HG02938 (cell line): ENCODE data around the gene IL13RA2.

Experiments used
- ATAC-seq: cut with Tn5 transposase; IDR thresholded peaks from one replicate; pipeline ENCODE4 v1.9.1; 2021; ENCODE audit warnings: mild to moderate bottlenecking, moderate library complexity; ENCODE audit not compliant: unreplicated experiment

Gene IL13RA2

GRCh38 chrX:115017455-115017854 is at the start of gene IL13RA2:
IL13RA2 (minus strand) TSS chrX:115017616; CDS start chrX:115017269, 347 bp downstream.
- no peak for ATAC-seq

- no peak for ATAC-seq
These were observed 47.9 kb upstream of the IL13RA2 start for GRCh38 chrX:115065304-115065703.

- ATAC-seq, result no peak
These were observed 42.6 kb upstream of the IL13RA2 start for GRCh38 chrX:115060013-115060412.

GRCh38 chrX:115058276-115058675 is 40.9 kb upstream of the IL13RA2 start:
- ATAC-seq, result no peak

GRCh38 chrX:115054876-115055275 is 37.5 kb upstream of the IL13RA2 start:
- ATAC-seq, result no peak

GRCh38 chrX:115053223-115053622 is 35.8 kb upstream of the IL13RA2 start:
- ATAC-seq, result no peak

GRCh38 chrX:115047715-115048114 is 30.3 kb upstream of the IL13RA2 start:
- no peak for ATAC-seq

GRCh38 chrX:115047181-115047580 is 29.8 kb upstream of the IL13RA2 start:
- ATAC-seq, result no peak

GRCh38 chrX:115040417-115040816 is 23.0 kb upstream of the IL13RA2 start:
- ATAC-seq, result no peak

- no peak for ATAC-seq
These were observed 21.0 kb upstream of the IL13RA2 start for GRCh38 chrX:115038406-115038805.

- ATAC-seq, result no peak
These were observed 18.6 kb upstream of the IL13RA2 start for GRCh38 chrX:115036029-115036428.

GRCh38 chrX:115031989-115032388 is 14.6 kb upstream of the IL13RA2 start:
- no peak for ATAC-seq

- ATAC-seq, result no peak
These were observed 13.2 kb upstream of the IL13RA2 start for GRCh38 chrX:115030625-115031024.

- no peak for ATAC-seq
These were observed 12.6 kb upstream of the IL13RA2 start for GRCh38 chrX:115029869-115030570.

- ATAC-seq, result no peak
These were observed 12.0 kb upstream of the IL13RA2 start for GRCh38 chrX:115029440-115029839.

GRCh38 chrX:115023811-115024210 is 6.4 kb upstream of the IL13RA2 start:
- ATAC-seq, result no peak

GRCh38 chrX:115023139-115023538 is 5.7 kb upstream of the IL13RA2 start:
- ATAC-seq, result no peak

GRCh38 chrX:115021121-115021520 is 3.7 kb upstream of the IL13RA2 start:
- no peak for ATAC-seq

- ATAC-seq, result no peak
These were observed 1.5 kb upstream of the IL13RA2 start for GRCh38 chrX:115018944-115019343.

- ATAC-seq, result no peak
These were observed 728 bp upstream of the IL13RA2 start for GRCh38 chrX:115018040-115018647.

GRCh38 chrX:115013705-115014104 is 3.7 kb downstream of the IL13RA2 start:
- ATAC-seq, result no peak

GRCh38 chrX:115011428-115011827 is 6.0 kb downstream of the IL13RA2 start:
- no peak for ATAC-seq

- no peak for ATAC-seq
These were observed 17.5 kb downstream of the IL13RA2 start for GRCh38 chrX:114999906-115000305.
